PFSK-1 (cell line): ENCODE results near the gene NLRP8.

Source experiments
- FOXP2 ChIP-seq: optimal IDR thresholded peaks from 2 replicates; pipeline ENCODE3; 2011; ENCODE audit warnings: borderline replicate concordance, control low read depth, inconsistent platforms; ENCODE audit not compliant: insufficient read depth; ENCODE audit errors: extremely low read length, extremely low read depth
- POLR2AphosphoS5 ChIP-seq: IDR thresholded peaks from 2 replicates; pipeline ENCODE4 v1.6.1; 2012; ENCODE audit warnings: low read depth, mild to moderate bottlenecking, control low read depth, low read length, moderate library complexity
- REST ChIP-seq, 2 experiments: IDR thresholded peaks; 2 replicates each; pipeline versions ENCODE4 v1.6.1 to v1.8.0; 2011 to 2012; ENCODE audit warnings: low read depth in 2 of 2, low read length in 2 of 2, control low read depth in 1 of 2, inconsistent platforms in 1 of 2, mild to moderate bottlenecking in 1 of 2, moderate library complexity in 1 of 2; ENCODE audit not compliant: insufficient read depth in 1 of 2
- SIN3A ChIP-seq: IDR thresholded peaks from 2 replicates; pipeline ENCODE4 v1.6.1; 2012; ENCODE audit warnings: mild to moderate bottlenecking, low read length, moderate library complexity, borderline replicate concordance; ENCODE audit not compliant: insufficient read depth
- TAF1 ChIP-seq: IDR thresholded peaks from 2 replicates; pipeline ENCODE4 v1.6.1; 2012; ENCODE audit warnings: low read length, control low read depth, borderline replicate concordance; ENCODE audit not compliant: insufficient read depth

GRCh38 chr19:55939206-55939605 is 8.4 kb upstream of the NLRP8 start:
- TF ChIP-seq POLR2AphosphoS5 (no peak), REST (IDR thresholded peaks at IDR 0.05; ENCODE audit: insufficient read depth in 1 of 2, low read depth in 2 of 2, low read length in 2 of 2) (no peak), TAF1 (no peak), SIN3A (no peak), FOXP2 (no peak)
